A549 (cell line): ENCODE results near the gene CERS5. TPM values are rescaled to one million over a fixed set of nuclear protein-coding genes. Genes with fewer than 3 reads are reported as not detected.

Experiments
- ATAC-seq, 2 experiments: fragments of 200-7000 bp in 1 of 2; fragments of >200 bp in 1 of 2; cut with Nextera tagmentation in 1 of 2; cut with Tn5 transposase in 1 of 2; 3 replicates each; pipeline versions ENCODE4 v1.8.0 to v1.9.1; 2018 to 2020; ENCODE audit warnings: mild to moderate bottlenecking in 1 of 2, moderate library complexity in 1 of 2
- CTCF ChIA-PET: fragments of 300-600 bp; sonication (Branson Sonifier 250); formaldehyde crosslinking; extraction: SDS; loops from one replicate; lab custom pipeline; 2021; ENCODE audit warnings: antibody characterized with exemption, inconsistent platforms; lab: Yijun Ruan, JAX
- POLR2A ChIA-PET: fragments of 350-600 bp; formaldehyde crosslinking; extraction: SDS; loops from one replicate; lab custom pipeline; 2021; ENCODE audit warnings: antibody characterized with exemption, inconsistent platforms; lab: Yijun Ruan, JAX
- DNase-seq, 2 experiments: peaks; one replicate each; pipeline versions ENCODE4 v3.0.0 to v3.0.0-alpha.2; 2011 to 2016; ENCODE audit warnings: low read depth in 1 of 2, low spot score in 1 of 2
- FAIRE-seq: peaks from 2 replicates; lab custom pipeline; 2011; peaks lifted over from hg19 to GRCh38; lab: Jason Lieb, UNC
- H3K27ac ChIP-seq, 2 experiments: fragments of >200 bp; sonication (Bioruptor Twin); formaldehyde crosslinking; 3 replicates each; pipeline ENCODE4 v1.5.1; 2016 to 2017
- H3K4me1 ChIP-seq: fragments of >200 bp; sonication (Bioruptor Twin); formaldehyde crosslinking; 3 replicates; pipeline ENCODE4 v1.6.1; 2016
- H3K4me2 ChIP-seq: fragments of >200 bp; sonication (Bioruptor Twin); formaldehyde crosslinking; 3 replicates; pipeline ENCODE4 v1.6.1; 2016
- H3K4me3 ChIP-seq: fragments of >200 bp; sonication (Bioruptor Twin); formaldehyde crosslinking; 3 replicates; pipeline ENCODE4 v1.5.1; 2016
- H3K9me3 ChIP-seq: fragments of >200 bp; sonication (Bioruptor Twin); formaldehyde crosslinking; 3 replicates; pipeline ENCODE4 v1.6.1; 2016
- ATOH8 ChIP-seq: fragments of 250-450 bp; sonication (Bioruptor Pico); IDR thresholded peaks from 2 replicates; pipeline ENCODE4 v1.5.0; 2020; ENCODE audit warnings: low read depth, mild to moderate bottlenecking, moderate library complexity
- BCL3 ChIP-seq: fragments of >200 bp; sonication (Bioruptor Twin); formaldehyde crosslinking; IDR thresholded peaks from 3 replicates; pipeline ENCODE4 v1.6.1; 2016
- CEBPB ChIP-seq, 2 experiments: fragments of >200 bp in 1 of 2; sonication (Bioruptor Twin) in 1 of 2; formaldehyde crosslinking in 1 of 2; IDR thresholded peaks; 2 replicates each; pipeline ENCODE4 v1.6.1; 2012 to 2016
- CHD4 ChIP-seq: fragments of 200-600 bp; sonication (generic); IDR thresholded peaks from 2 replicates; pipeline ENCODE4 v1.6.1; 2016; ENCODE audit warnings: antibody characterized with exemption, mild to moderate bottlenecking, borderline replicate concordance
- EHF ChIP-seq: fragments of 250-450 bp; sonication (Bioruptor Pico); IDR thresholded peaks from 2 replicates; pipeline ENCODE4 v1.5.0; 2020; ENCODE audit warnings: mild to moderate bottlenecking
- EHMT2 ChIP-seq: fragments of 200-600 bp; sonication (generic); IDR thresholded peaks from 2 replicates; pipeline ENCODE4 v1.6.1; 2016; ENCODE audit warnings: antibody characterized with exemption, low read depth, mild to moderate bottlenecking, moderate library complexity
- FOSB ChIP-seq: fragments of 250-450 bp; sonication (Bioruptor Pico); IDR thresholded peaks from 2 replicates; pipeline ENCODE4 v1.5.0; 2020; ENCODE audit warnings: mild to moderate bottlenecking, moderate library complexity
- FOSL2 ChIP-seq, 2 experiments: fragments of 450-650 bp in 1 of 2; fragments of >200 bp in 1 of 2; sonication (Bioruptor Twin) in 1 of 2; formaldehyde crosslinking; IDR thresholded peaks; 2 replicates each; pipeline versions ENCODE4 v1.5.0 to v1.6.1; 2016 to 2020; ENCODE audit warnings: mild to moderate bottlenecking in 1 of 2, moderate library complexity in 1 of 2
- HDAC2 ChIP-seq: fragments of 200-600 bp; sonication (generic); IDR thresholded peaks from 2 replicates; pipeline ENCODE4 v1.6.1; 2016
- HOXA7 ChIP-seq: fragments of 250-450 bp; sonication (Bioruptor Pico); IDR thresholded peaks from 2 replicates; pipeline ENCODE4 v1.5.0; 2020; ENCODE audit warnings: mild to moderate bottlenecking, moderate library complexity
- HOXB13 ChIP-seq: fragments of 250-450 bp; sonication (Bioruptor Pico); IDR thresholded peaks from 2 replicates; pipeline ENCODE4 v1.5.0; 2020; ENCODE audit warnings: low read depth, mild to moderate bottlenecking, moderate library complexity
- HOXB5 ChIP-seq: fragments of 250-450 bp; sonication (Bioruptor Pico); IDR thresholded peaks from 2 replicates; pipeline ENCODE4 v1.5.0; 2020; ENCODE audit warnings: mild to moderate bottlenecking, moderate library complexity
- JUNB ChIP-seq: fragments of >200 bp; sonication (Bioruptor Twin); formaldehyde crosslinking; IDR thresholded peaks from 2 replicates; pipeline ENCODE4 v1.6.1; 2016
- KDM1A ChIP-seq: fragments of 200-600 bp; sonication (generic); IDR thresholded peaks from 2 replicates; pipeline ENCODE4 v1.6.1; 2016; ENCODE audit warnings: low read depth, mild to moderate bottlenecking
- KDM5A ChIP-seq: fragments of 200-600 bp; sonication (generic); IDR thresholded peaks from 2 replicates; pipeline ENCODE4 v1.6.1; 2016; ENCODE audit warnings: antibody characterized with exemption, mild to moderate bottlenecking
- MAX ChIP-seq: IDR thresholded peaks from 2 replicates; pipeline ENCODE4 v1.6.1; 2012
- MYC ChIP-seq: IDR thresholded peaks from 2 replicates; pipeline ENCODE4 v1.6.1; 2012; ENCODE audit warnings: mild to moderate bottlenecking, inconsistent platforms, low read length, improper control_type of control experiment, borderline replicate concordance
- NFE2L2 ChIP-seq: fragments of 150-350 bp; conservative IDR thresholded peaks from 2 replicates; pipeline ENCODE4 v1.6.1; 2014; ENCODE audit warnings: low read length
- NR3C1 ChIP-seq: fragments of >200 bp; sonication (Bioruptor Twin); formaldehyde crosslinking; IDR thresholded peaks from 3 replicates; pipeline ENCODE4 v1.6.1; 2017
- PBX3 ChIP-seq: IDR thresholded peaks from 2 replicates; pipeline ENCODE4 v1.6.1; 2012
- POLR2A ChIP-seq: IDR thresholded peaks from 2 replicates; pipeline ENCODE4 v1.6.1; 2012; ENCODE audit warnings: mild to moderate bottlenecking, low read length
- POLR2AphosphoS2 ChIP-seq: conservative IDR thresholded peaks from 2 replicates; pipeline ENCODE4 v1.6.1; 2012; ENCODE audit warnings: low read length, improper control_type of control experiment, inconsistent platforms
- RAD21 ChIP-seq, 2 experiments: fragments of >200 bp in 1 of 2; sonication (Bioruptor Twin) in 1 of 2; formaldehyde crosslinking in 1 of 2; IDR thresholded peaks in 1 of 2; conservative IDR thresholded peaks in 1 of 2; 2 replicates in 1 of 2; 3 replicates in 1 of 2; pipeline ENCODE4 v1.6.1; 2012 to 2018; ENCODE audit warnings: inconsistent platforms in 1 of 2
- RNF2 ChIP-seq: fragments of 200-600 bp; sonication (generic); IDR thresholded peaks from 2 replicates; pipeline ENCODE4 v1.6.1; 2016; ENCODE audit warnings: low read depth, mild to moderate bottlenecking, antibody characterized with exemption, moderate library complexity, borderline replicate concordance
- USF2 ChIP-seq: fragments of 450-650 bp; IDR thresholded peaks from 2 replicates; pipeline ENCODE4 v1.6.1; 2014; ENCODE audit warnings: antibody characterized with exemption
- ZNF302 ChIP-seq: fragments of 250-450 bp; sonication (Bioruptor Pico); IDR thresholded peaks from 2 replicates; pipeline ENCODE4 v1.9.0; 2021; ENCODE audit warnings: inconsistent platforms, mild to moderate bottlenecking, moderate library complexity
- ZSCAN20 ChIP-seq: fragments of 250-450 bp; sonication (Bioruptor Pico); IDR thresholded peaks from 2 replicates; pipeline ENCODE4 v1.8.0; 2022; ENCODE audit warnings: mild to moderate bottlenecking, moderate library complexity
- WGBS: methylation state at CpG from one replicate; pipeline ENCODE4 v1.1.6; 2017; ENCODE audit errors: missing lambda C conversion rate; 5-methylcytosine and 5-hydroxymethylcytosine counted together
- polyA plus RNA-seq, 4 experiments: library from polyadenylated mRNA; depleted of rRNA in 3 of 4; stranded (reverse); fragments of >200 nt; fragmentation: RNase III in 1 of 4; extraction: RNeasy Plus Mini Kit Qiagen cat#74134 plus additional on column Dnase treatment in 1 of 4; gene quantifications; 2 replicates in 3 of 4; 3 replicates in 1 of 4; pipeline ENCODE4 v1.2.3, GENCODE V29; 2011 to 2017

CERS5 gene
- polyA plus RNA-seq, 2 of the 4 experiments (the other 2 are of a cell fraction): 16.7 to 56.3 TPM

- ChIA-PET POLR2A (no interaction called here), CTCF (interaction anchor here (0.7 to 1.7 kb wide), 6 partner anchors 10 to 229 kb away, joined by 3 to 6 read pairs (median 4); no protein-coding TSS in a partner anchor)
- H3K4me3 ChIP-seq: no peak overlapping the region
- FAIRE-seq: no peak
- TF ChIP-seq EHMT2 (no peak), FOSL2 (IDR thresholded peaks at IDR 0.05) (no peak), FOSL2 (CRISPR knock-in tag; IDR thresholded peaks at IDR 0.05) (no peak), POLR2AphosphoS2 (no peak), NR3C1 (no peak), RAD21 (conservative IDR thresholded peaks at IDR 0.05 in 1 of 2, IDR thresholded peaks at IDR 0.05 in 1 of 2) (no peak), NFE2L2 (no peak), RNF2 (no peak), CEBPB (IDR thresholded peaks at IDR 0.05) (no peak), CHD4 (no peak), EHF (CRISPR knock-in tag) (no peak), JUNB (no peak), HOXB5 (no peak), USF2 (no peak), MAX (no peak), MYC (no peak), FOSB (CRISPR knock-in tag) (no peak), BCL3 (no peak), HOXB13 (CRISPR knock-in tag) (no peak)
- ATAC-seq: no peak
- H3K27ac ChIP-seq: no peak overlapping the region
- no peak overlapping the region for H3K4me2 ChIP-seq
- H3K4me1 ChIP-seq: peaks cover 4% of the 10 kb centered on the region; the same call in 1 of the 3 replicates
- no peaks in the 10 kb centered on the region for H3K9me3 ChIP-seq
- 77% methylated on average over 4 of the region's 4 CpGs for WGBS
- DNase-seq: no peak
These were observed 28.7 kb upstream of the CERS5 start for GRCh38 chr12:50195832-50196231.

- Histone ChIP-seq H3K27ac (no peak overlapping the region), H3K4me2 (no peak overlapping the region), H3K4me3 (no peak overlapping the region), H3K4me1 (peaks cover 4% of the 10 kb centered on the region; the same call in 1 of the 3 replicates), H3K9me3 (no peaks in the 10 kb centered on the region)
- TF ChIP-seq POLR2A: no peak
- TF ChIP-seq HOXB5: no peak
- TF ChIP-seq CHD4: no peak
- no peak for TF ChIP-seq ZSCAN20
- TF ChIP-seq PBX3: no peak
- DNase-seq (no peak), FAIRE-seq (no peak), ATAC-seq (no peak)
- ChIA-PET POLR2A (no interaction called here), CTCF (no interaction called here)
- WGBS: 77% methylated on average over 5 of the region's 5 CpGs
These were observed 25.7 kb upstream of the CERS5 start for GRCh38 chr12:50192908-50193307.

GRCh38 chr12:50192236-50192635, 25.1 kb upstream of the CERS5 start:
- POLR2A ChIA-PET: no interaction called here
- 95% methylated on average over 4 of the region's 4 CpGs for WGBS
- no peak for DNase-seq
- CTCF ChIA-PET: no interaction called here
- no peak overlapping the region for H3K27ac ChIP-seq
- FAIRE-seq: no peak
- no peak for ATAC-seq
- peaks cover under 1% of the 10 kb centered on the region; the same call in 1 of the 3 replicates for H3K4me1 ChIP-seq
- H3K4me3 ChIP-seq: no peak overlapping the region
- H3K4me2 ChIP-seq: no peak overlapping the region
- H3K9me3 ChIP-seq: no peaks in the 10 kb centered on the region
- TF ChIP-seq ZSCAN20 (no peak), KDM5A (no peak), ZNF302 (no peak), HDAC2 (no peak), ATOH8 (CRISPR knock-in tag) (no peak), CEBPB (IDR thresholded peaks at IDR 0.05) (no peak), KDM1A (no peak), RNF2 (no peak), USF2 (no peak), MAX (no peak), HOXA7 (CRISPR knock-in tag) (no peak), POLR2A (no peak), EHMT2 (no peak), MYC (no peak)
